K562 treated with DMSO at 1 percent for 12 hours (cell line): ENCODE results near the gene GSTM5. TPM values are rescaled to one million over a fixed set of nuclear protein-coding genes. Genes with fewer than 3 reads are reported as not detected.

Experiments used
- total RNA-seq: library from RNA; unstranded; fragments of 300-600 nt; gene quantifications from 2 replicates; pipeline ENCODE4 v1.2.3, GENCODE V29; 2022; ENCODE audit not compliant: insufficient read depth

Gene GSTM5
- not detected in 2 replicates for total RNA-seq

DNA sequence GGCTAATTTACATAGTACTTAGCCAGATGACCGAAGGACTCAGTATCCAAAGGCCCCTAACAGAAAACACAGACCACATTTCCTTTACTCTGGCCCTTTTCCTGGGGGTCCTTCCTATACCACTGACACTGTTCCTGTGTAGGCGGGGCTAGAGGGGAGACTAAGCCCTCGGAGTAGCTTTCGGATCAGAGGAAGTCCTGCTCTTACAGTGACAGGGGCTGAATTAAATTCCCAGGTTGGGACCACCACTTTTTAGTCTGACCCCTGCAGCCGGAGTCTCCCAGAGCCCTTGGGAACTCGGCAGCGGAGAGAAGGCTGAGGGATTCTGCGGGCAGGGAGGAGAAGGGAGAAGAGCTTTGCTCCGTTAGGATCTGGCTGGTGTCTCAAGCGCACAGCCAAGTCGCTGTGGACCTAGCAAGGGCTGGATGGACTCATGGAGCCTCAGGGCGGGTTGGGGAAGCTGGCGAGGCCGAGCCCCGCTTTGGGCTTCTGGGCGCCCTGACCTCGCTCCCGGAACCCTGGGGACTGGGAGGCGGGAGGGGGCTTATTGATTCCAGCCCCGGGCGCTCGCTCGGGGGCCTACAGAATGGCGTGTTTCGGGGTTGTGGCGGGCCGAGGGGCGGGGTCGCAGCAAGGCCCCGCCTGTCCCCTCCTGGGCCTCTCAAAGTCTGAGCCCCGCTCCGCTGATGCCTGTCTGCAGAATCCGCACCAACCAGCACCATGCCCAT, at the start of gene GSTM5:
TSS of gene GSTM5 (plus strand) at position 659 of the 728 bp plus-strand sequence. CDS start at position 721, 62 bp downstream.

DNA sequence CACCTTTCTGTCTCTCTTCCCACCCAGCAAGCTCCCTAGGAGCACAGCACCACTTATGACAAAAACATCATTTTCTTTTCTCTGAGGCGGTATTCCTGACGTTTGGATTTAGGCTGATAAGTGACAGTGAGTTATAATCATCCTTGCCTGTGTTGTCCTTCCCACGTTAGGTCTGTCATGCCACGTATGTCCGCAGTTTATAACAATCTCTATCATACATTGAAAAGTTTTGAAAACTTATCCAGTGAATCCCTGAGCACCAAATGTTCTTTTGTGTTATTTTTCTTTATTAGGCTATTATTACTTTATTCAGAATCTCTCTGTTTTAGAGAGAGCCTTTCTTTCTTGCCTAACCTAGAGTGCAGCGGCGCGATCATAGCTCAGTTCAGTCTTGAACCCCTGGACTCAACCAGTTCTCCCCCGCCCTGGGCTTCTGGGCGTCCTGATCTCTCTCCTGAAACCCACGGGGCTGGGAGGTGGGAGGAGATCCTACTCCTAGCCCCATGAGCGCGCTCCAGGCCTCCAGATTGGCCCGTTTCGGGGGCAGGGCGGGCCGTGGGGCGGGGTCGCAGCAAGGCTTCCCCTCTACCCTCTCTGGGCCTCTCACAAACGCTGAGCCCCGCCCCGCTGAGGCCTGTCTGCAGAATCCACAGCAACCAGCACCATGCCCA, 44.5 kb upstream of the GSTM5 start, which contains the start of gene GSTM2:
TSS of gene GSTM2 (plus strand) at position 606 of the 671 bp plus-strand sequence. CDS start at position 665, 59 bp downstream.

DNA sequence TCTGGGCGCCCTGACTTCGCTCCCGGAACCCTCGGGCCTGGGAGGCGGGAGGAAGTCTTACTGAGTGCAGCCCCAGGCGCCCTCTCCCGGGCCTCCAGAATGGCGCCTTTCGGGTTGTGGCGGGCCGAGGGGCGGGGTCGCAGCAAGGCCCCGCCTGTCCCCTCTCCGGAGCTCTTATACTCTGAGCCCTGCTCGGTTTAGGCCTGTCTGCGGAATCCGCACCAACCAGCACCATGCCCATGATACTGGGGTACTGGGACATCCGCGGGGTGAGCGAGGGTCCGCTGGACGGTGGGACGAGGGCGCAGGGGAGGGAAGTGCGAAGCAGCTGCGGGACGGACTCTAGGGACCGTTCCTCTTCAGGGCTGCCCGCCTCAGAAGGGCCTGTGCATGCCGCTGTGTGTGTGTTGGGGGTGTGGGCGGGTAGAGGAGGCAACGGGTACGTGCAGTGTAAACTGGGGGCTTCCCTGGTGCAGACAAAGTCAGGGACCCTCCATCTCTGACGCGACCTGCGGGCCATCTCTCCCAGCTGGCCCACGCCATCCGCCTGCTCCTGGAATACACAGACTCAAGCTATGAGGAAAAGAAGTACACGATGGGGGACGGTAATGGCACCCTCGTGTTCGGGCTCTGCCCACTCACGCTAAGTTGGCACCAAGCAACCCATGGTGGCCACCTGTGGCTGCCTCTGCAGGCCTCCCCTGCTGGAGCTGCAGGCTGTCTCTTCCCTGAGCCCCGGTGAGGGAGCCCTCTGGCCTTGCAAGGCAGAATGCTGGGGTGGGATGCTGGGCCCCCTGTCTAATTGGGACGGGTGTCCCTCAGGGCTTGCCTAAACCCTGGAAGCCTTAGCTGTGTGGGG, 24.2 kb upstream of the GSTM5 start, which contains the start of gene GSTM1:
TSS of gene GSTM1 (plus strand) at position 177 of the 859 bp plus-strand sequence. CDS start at position 234, 57 bp downstream.

DNA sequence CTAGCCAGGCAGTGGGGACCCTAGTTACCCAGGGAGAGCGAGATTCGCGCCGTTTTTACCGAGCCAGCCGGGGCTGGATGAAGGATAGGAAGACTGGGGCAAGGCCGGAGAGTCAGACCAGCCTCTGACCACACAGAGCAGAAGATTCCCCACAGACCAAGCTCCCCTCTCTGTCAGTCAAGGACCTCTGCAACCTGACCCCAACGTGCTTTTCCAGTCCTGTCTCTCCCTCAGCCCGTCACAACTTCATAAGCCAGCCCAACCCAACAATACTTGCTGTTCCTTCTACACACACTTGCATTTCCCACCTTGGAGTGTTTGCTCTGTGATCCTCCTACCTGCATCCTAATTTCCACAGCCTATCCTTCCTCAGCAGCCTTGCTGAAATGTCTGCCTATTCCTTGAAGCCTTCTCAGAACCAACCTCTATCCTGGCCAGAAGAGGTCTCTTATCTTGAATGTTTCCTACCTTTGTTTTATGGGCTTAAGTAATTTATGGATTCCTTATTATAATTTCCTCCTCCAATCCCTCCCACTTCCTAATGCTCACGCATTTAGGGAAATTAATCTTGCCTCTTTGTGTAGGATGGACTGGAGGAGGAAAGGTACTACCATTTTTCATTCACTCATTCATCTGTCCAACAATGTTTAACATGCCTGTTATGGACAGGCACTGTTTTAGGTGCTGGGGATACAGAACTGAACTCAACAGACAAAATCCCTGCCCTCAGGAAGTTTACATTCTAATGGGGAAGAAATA, 28.7 kb downstream of the GSTM5 start, which contains the start of gene GSTM3:
TSS of gene GSTM3 (minus strand) at position 424 of the 759 bp plus-strand sequence. CDS start 751 bp downstream, outside the sequence.

DNA sequence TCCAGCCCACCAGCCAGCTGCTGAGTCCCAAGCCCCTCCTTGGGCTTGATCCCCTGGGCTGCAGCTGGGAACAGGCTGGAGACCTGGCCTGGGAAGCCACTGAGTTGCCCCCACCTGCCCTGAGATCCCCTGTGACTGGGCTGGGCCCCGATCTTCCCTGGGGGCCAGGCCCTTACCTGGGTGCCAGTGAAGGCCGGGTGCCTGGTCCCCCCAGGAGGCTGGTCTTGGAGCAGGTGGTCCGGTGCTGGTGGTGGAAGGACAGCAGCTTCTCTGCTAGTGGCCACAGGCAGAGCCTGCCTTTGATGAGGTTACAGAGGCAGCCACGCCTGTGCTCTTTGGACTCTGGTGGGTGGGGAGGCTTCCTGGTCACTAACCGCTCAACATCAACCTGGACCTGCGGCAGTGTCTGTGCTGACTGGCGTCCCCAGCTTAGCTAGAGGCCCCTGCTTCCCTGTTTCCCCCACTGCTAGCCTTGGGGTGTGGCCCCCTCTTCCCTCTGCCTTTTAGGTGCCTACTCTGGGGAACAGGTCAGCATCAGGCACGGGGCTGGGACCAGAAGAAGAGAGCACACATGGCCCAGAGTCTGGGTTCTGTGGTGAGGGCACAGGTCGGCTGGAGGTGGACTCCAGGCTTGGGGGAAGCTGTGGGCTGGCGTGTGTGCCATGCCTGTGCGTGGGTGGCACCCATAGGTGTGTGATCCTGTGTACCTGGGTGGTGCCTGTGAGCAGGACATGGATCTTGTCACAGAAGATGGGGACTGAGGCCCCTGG, 51.8 kb downstream of the GSTM5 start, which contains the start of gene EPS8L3:
TSS of gene EPS8L3 (minus strand) at position 278 of the 770 bp plus-strand sequence. CDS start 2,174 bp downstream, outside the sequence.

Other genes with a start within 250 kb of the GSTM5 start
- gene SYPL2, start 245.7 kb upstream of the GSTM5 start, total RNA-seq, result not detected in 2 replicates
- gene ATXN7L2, start 228.3 kb upstream of the GSTM5 start, total RNA-seq, result 7.8 and 9.2 TPM in 2 replicates
- 5.1 and 13.1 TPM in 2 replicates for gene CYB561D1, start 218.2 kb upstream of the GSTM5 start, total RNA-seq
- 0.19 and 1.7 TPM in 2 replicates for gene AMIGO1, start 202.5 kb upstream of the GSTM5 start, total RNA-seq
- not detected in 2 replicates for gene GPR61, start 172.4 kb upstream of the GSTM5 start, total RNA-seq
- 3.7 and 7.7 TPM in 2 replicates for gene GNAI3, start 163.6 kb upstream of the GSTM5 start, total RNA-seq
- gene GNAT2, start 92.6 kb upstream of the GSTM5 start, total RNA-seq, result not detected in 2 replicates
- gene AMPD2, start 92.4 kb upstream of the GSTM5 start, total RNA-seq, result 29.3 and 54.4 TPM in 2 replicates
- 47.9 and 54.3 TPM in 2 replicates for gene GSTM4, start 56.2 kb upstream of the GSTM5 start, total RNA-seq
- 6.4 and 21.0 TPM in 2 replicates for gene GSTM2, start 44.2 kb upstream of the GSTM5 start, total RNA-seq
- not detected in 2 replicates for gene GSTM1, start 24.4 kb upstream of the GSTM5 start, total RNA-seq
- 22.4 and 30.1 TPM in 2 replicates for gene GSTM3, start 28.8 kb downstream of the GSTM5 start, total RNA-seq
- gene EPS8L3, start 51.7 kb downstream of the GSTM5 start, total RNA-seq, result not detected in 2 replicates
- 5.3 and 9.7 TPM in 2 replicates for gene CSF1, start 198.6 kb downstream of the GSTM5 start, total RNA-seq